BJ (cell line): Measurements from ENCODE around the gene KYAT1. TPM values are rescaled to one million over a fixed set of nuclear protein-coding genes. Genes with fewer than 3 reads are reported as not detected.

Experiments used
- CTCF ChIA-PET: fragments of 350-600 bp; formaldehyde crosslinking; extraction: SDS; loops from one replicate; lab custom pipeline; 2021; ENCODE audit warnings: antibody characterized with exemption, inconsistent platforms; lab: Yijun Ruan, JAX
- POLR2A ChIA-PET: fragments of 300-600 bp; sonication (Branson Sonifier 250); formaldehyde crosslinking; extraction: SDS; loops from one replicate; lab custom pipeline; 2021; ENCODE audit warnings: antibody characterized with exemption; lab: Charles Lee
- DNase-seq: peaks from one replicate; pipeline ENCODE4 v3.0.0-alpha.2; 2011; ENCODE audit warnings: low read depth
- H3K27me3 ChIP-seq: 2 replicates; pipeline ENCODE4 v1.6.0; 2011; ENCODE audit warnings: low read length; ENCODE audit not compliant: control insufficient read depth, insufficient read depth
- H3K36me3 ChIP-seq: 2 replicates; pipeline ENCODE4 v1.5.1; 2011; ENCODE audit warnings: low read length; ENCODE audit not compliant: control insufficient read depth, insufficient read depth
- H3K4me3 ChIP-seq: 2 replicates; pipeline ENCODE4 v1.5.1; 2011; ENCODE audit warnings: low read depth, mild to moderate bottlenecking, control low read depth, low read length
- CTCF ChIP-seq: IDR thresholded peaks from 2 replicates; pipeline ENCODE4 v1.5.1; 2011; ENCODE audit warnings: low read depth, mild to moderate bottlenecking, control low read depth, inconsistent platforms, low read length, moderate library complexity; ENCODE audit not compliant: insufficient read depth
- polyA plus RNA-seq: library from polyadenylated mRNA; depleted of rRNA; stranded (reverse); fragments of >200 nt; gene quantifications from 2 replicates; pipeline ENCODE4 v1.2.3, GENCODE V29; 2011

Gene KYAT1
- polyA plus RNA-seq, 1 experiment, result 5.6 TPM

- no peak for DNase-seq
- Histone ChIP-seq H3K36me3 (no peaks in the 10 kb centered on the region), H3K27me3 (no peaks in the 10 kb centered on the region), H3K4me3 (no peak overlapping the region)
- POLR2A ChIA-PET, result no interaction called here
- TF ChIP-seq CTCF, result no peak
- CTCF ChIA-PET, result interaction anchor here (1.2 to 2.3 kb wide), 2 partner anchors 11 to 57 kb away, joined by 3 to 12 read pairs; partner anchors contain the start of genes KYAT1 and LRRC8A
Observed at GRCh38 chr9:128870128-128870940, 11.4 kb downstream of the KYAT1 start.

DNA sequence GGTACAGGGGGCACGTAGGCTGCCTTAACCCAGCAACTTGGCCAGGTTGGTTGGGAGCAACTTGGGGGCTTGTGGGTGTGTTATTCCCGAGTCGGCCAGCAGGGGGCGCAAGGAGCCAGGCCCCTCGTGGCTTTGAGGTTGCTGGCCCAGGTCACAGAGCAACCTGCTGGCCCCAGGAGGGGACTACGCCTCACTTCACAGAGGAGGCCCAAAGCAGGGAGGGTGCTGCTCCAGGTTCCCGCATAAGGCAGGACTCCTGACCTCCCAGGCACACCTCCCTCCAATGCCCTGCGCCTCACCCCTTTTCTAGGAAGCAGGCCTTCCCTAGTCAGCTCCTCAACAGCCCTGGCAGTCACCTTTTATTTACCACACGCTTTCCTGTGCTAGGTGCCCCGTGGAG lies 18.1 kb downstream of the KYAT1 start:
- CTCF ChIA-PET, result interaction anchor here (0.6 to 15.6 kb wide), 16 partner anchors 8 to 1026 kb away, joined by 3 to 228 read pairs (median 3); partner anchors contain the start of gene PHYHD1

GRCh38 chr9:128862401-128862851 lies 19.3 kb downstream of the KYAT1 start:
- Histone ChIP-seq H3K4me3 (no peak overlapping the region), H3K36me3 (no peaks in the 10 kb centered on the region), H3K27me3 (no peaks in the 10 kb centered on the region)
- ChIA-PET CTCF (interaction anchor here (0.6 to 15.6 kb wide), 13 partner anchors 8 to 145 kb away, joined by 3 to 228 read pairs (median 3); no protein-coding TSS in a partner anchor), POLR2A (no interaction called here)
- TF ChIP-seq CTCF, result no peak
- no peak for DNase-seq

More for the DNA sequence above, 18.1 kb downstream of the KYAT1 start:
- POLR2A ChIA-PET, result no interaction called here
- DNase-seq, result no peak
- no peak overlapping the region for H3K4me3 ChIP-seq
- TF ChIP-seq CTCF, result peak; percentile 95
- H3K27me3 ChIP-seq, result no peaks in the 10 kb centered on the region
- no peaks in the 10 kb centered on the region for H3K36me3 ChIP-seq

- POLR2A ChIA-PET, result no interaction called here
Observed at GRCh38 chr9:128861501-128861900, 20.2 kb downstream of the KYAT1 start.

More at GRCh38 chr9:128861501-128861900, 20.2 kb downstream of the KYAT1 start:
- no peak for DNase-seq
- CTCF ChIA-PET, result interaction anchor here (0.8 to 15.6 kb wide), 6 partner anchors 8 to 146 kb away, joined by 3 to 228 read pairs (median 6); no protein-coding TSS in a partner anchor
- no peaks in the 10 kb centered on the region for H3K36me3 ChIP-seq
- H3K4me3 ChIP-seq, result no peak overlapping the region
- H3K27me3 ChIP-seq, result no peaks in the 10 kb centered on the region
- TF ChIP-seq CTCF, result no peak
